Caki2 (cell line): ENCODE results near the gene NCMAP. TPM values are rescaled to one million over a fixed set of nuclear protein-coding genes. Genes with fewer than 3 reads are reported as not detected.

Source experiments
- DNase-seq: peaks from one replicate; pipeline ENCODE4 v3.0.0-alpha.2; 2015; ENCODE audit warnings: low read depth
- in situ Hi-C: cut with HindIII; loops from 2 replicates; pipeline ENCODE4 v1.10.0; 2016; ENCODE audit warnings: low sequenced_read_pairs, low pct_unique_long_range_greater_than_20kb, mixed read lengths
- total RNA-seq: library from RNA; depleted of rRNA; stranded (reverse); fragments of >200 nt; shearing (Covaris generic); gene quantifications from 2 replicates; pipeline ENCODE4 v1.2.3, GENCODE V29; 2014; ENCODE audit warnings: low replicate concordance

NCMAP gene
- total RNA-seq, 1 experiment from 2014 or later, result not detected

GRCh38 chr1:24560361-24560760 lies 4.5 kb downstream of the NCMAP start:
- no peak for DNase-seq
- in situ Hi-C loops, result no loop called here

GRCh38 chr1:24562625-24563024 lies 6.7 kb downstream of the NCMAP start:
- DNase-seq, result peak; percentile 23
- in situ Hi-C loops, result no loop called here

- no peak for DNase-seq
- in situ Hi-C loops, result no loop called here
Observed at GRCh38 chr1:24564695-24565094, 8.8 kb downstream of the NCMAP start.

GRCh38 chr1:24566236-24566867 lies 10.5 kb downstream of the NCMAP start:
- in situ Hi-C loops, result no loop called here
- no peak for DNase-seq

GRCh38 chr1:24567792-24568388 lies 12.0 kb downstream of the NCMAP start:
- in situ Hi-C loops, result no loop called here
- DNase-seq, result peak; percentile 35

GRCh38 chr1:24568475-24568874 lies 12.6 kb downstream of the NCMAP start:
- no peak for DNase-seq
- in situ Hi-C loops, result no loop called here

GRCh38 chr1:24570265-24571125 lies 14.6 kb downstream of the NCMAP start:
- in situ Hi-C loops, result no loop called here
- no peak for DNase-seq

GRCh38 chr1:24572301-24572700 lies 16.4 kb downstream of the NCMAP start:
- no peak for DNase-seq
- in situ Hi-C loops, result no loop called here

GRCh38 chr1:24575905-24576587 lies 20.2 kb downstream of the NCMAP start:
- no peak for DNase-seq
- in situ Hi-C loops, result no loop called here

- in situ Hi-C loops, result no loop called here
- DNase-seq, result no peak
Observed at GRCh38 chr1:24578846-24579245, 23.0 kb downstream of the NCMAP start.

GRCh38 chr1:24580756-24581155 lies 24.9 kb downstream of the NCMAP start:
- in situ Hi-C loops, result no loop called here
- no peak for DNase-seq

GRCh38 chr1:24584171-24584647 lies 28.3 kb downstream of the NCMAP start:
- DNase-seq, result no peak
- in situ Hi-C loops, result no loop called here

- in situ Hi-C loops, result no loop called here
- no peak for DNase-seq
Observed at GRCh38 chr1:24586119-24586518, 30.2 kb downstream of the NCMAP start.

GRCh38 chr1:24586970-24587820 lies 31.3 kb downstream of the NCMAP start:
- in situ Hi-C loops, result no loop called here
- DNase-seq, result peak; percentile 40

- DNase-seq, result no peak
- in situ Hi-C loops, result no loop called here
Observed at GRCh38 chr1:24588573-24588972, 32.7 kb downstream of the NCMAP start.

GRCh38 chr1:24589200-24589599 lies 33.3 kb downstream of the NCMAP start:
- in situ Hi-C loops, result no loop called here
- no peak for DNase-seq

- DNase-seq, result no peak
- in situ Hi-C loops, result no loop called here
Observed at GRCh38 chr1:24591781-24592180, 35.9 kb downstream of the NCMAP start.

- in situ Hi-C loops, result no loop called here
- DNase-seq, result no peak
Observed at GRCh38 chr1:24594328-24594598, 38.4 kb downstream of the NCMAP start.
